Liver (tissue), 9 donors: Measurements from ENCODE around the gene TMEM232. TPM values are rescaled to one million over a fixed set of nuclear protein-coding genes. Genes with fewer than 3 reads are reported as not detected.

ENCODE experiments used
- DNase-seq: peaks from one replicate; pipeline ENCODE4 v3.0.0-alpha.2; 2017; ENCODE audit warnings: low spot score
- H3K27ac ChIP-seq, 2 donors: one replicate each; pipeline ENCODE4 v1.7.0; 2013; ENCODE audit warnings: inconsistent platforms in 2 of 2, low read length in 2 of 2, control low read depth in 1 of 2, low read depth in 1 of 2, mild to moderate bottlenecking in 1 of 2
- H3K27me3 ChIP-seq, 4 donors: one replicate each; pipeline versions ENCODE4 v1.6.1 to v1.7.0; 2013; ENCODE audit warnings: low read length in 3 of 4, inconsistent platforms in 1 of 4, mild to moderate bottlenecking in 1 of 4, moderate library complexity in 1 of 4; ENCODE audit not compliant: control insufficient read depth in 4 of 4, insufficient read depth in 4 of 4
- H3K36me3 ChIP-seq, 4 donors: one replicate each; pipeline versions ENCODE4 v1.6.1 to v1.7.0; 2013; ENCODE audit warnings: low read length in 3 of 4, mild to moderate bottlenecking in 3 of 4, low read depth in 1 of 4, moderate library complexity in 1 of 4; ENCODE audit not compliant: control insufficient read depth in 4 of 4, insufficient read depth in 3 of 4
- H3K4me1 ChIP-seq, 4 donors: one replicate each; pipeline versions ENCODE4 v1.6.1 to v1.7.0; 2013; ENCODE audit warnings: low read length in 3 of 4, mild to moderate bottlenecking in 3 of 4, moderate library complexity in 1 of 4; ENCODE audit not compliant: control insufficient read depth in 4 of 4, insufficient read depth in 4 of 4
- H3K4me3 ChIP-seq, 3 donors: one replicate each; pipeline versions ENCODE4 v1.6.1 to v1.7.0; 2013; ENCODE audit warnings: low read length in 3 of 3, control low read depth in 1 of 3, low read depth in 1 of 3, mild to moderate bottlenecking in 1 of 3
- H3K9ac ChIP-seq, 2 donors: one replicate each; pipeline ENCODE4 v1.7.0; 2013; ENCODE audit warnings: low read length in 2 of 2, mild to moderate bottlenecking in 2 of 2, moderate library complexity in 2 of 2, control low read depth in 1 of 2, low read depth in 1 of 2
- H3K9me3 ChIP-seq, 4 donors: one replicate each; pipeline versions ENCODE4 v1.6.1 to v1.7.0; 2013; ENCODE audit warnings: low read length in 3 of 4; ENCODE audit not compliant: control insufficient read depth in 4 of 4
- EGR1 ChIP-seq, 2 donors: IDR thresholded peaks; 2 replicates each; pipeline ENCODE4 v1.6.1; 2016 to 2018; ENCODE audit warnings: antibody characterized with exemption in 2 of 2, low read depth in 2 of 2
- FOXA1 ChIP-seq: IDR thresholded peaks from 2 replicates; pipeline ENCODE4 v1.6.1; 2016; ENCODE audit warnings: antibody characterized with exemption
- FOXA2 ChIP-seq: IDR thresholded peaks from 2 replicates; pipeline ENCODE4 v1.6.1; 2016; ENCODE audit warnings: antibody characterized with exemption
- GABPA ChIP-seq, 2 donors: IDR thresholded peaks in 1 of 2; conservative IDR thresholded peaks in 1 of 2; 2 replicates each; pipeline ENCODE4 v1.6.1; 2016; ENCODE audit warnings: antibody characterized with exemption in 2 of 2, mild to moderate bottlenecking in 1 of 2, moderate library complexity in 1 of 2
- HNF4A ChIP-seq, 2 donors: conservative IDR thresholded peaks; 2 replicates each; pipeline ENCODE4 v1.6.1; 2016; ENCODE audit warnings: antibody characterized with exemption in 2 of 2, mild to moderate bottlenecking in 2 of 2
- HNF4G ChIP-seq: IDR thresholded peaks from 2 replicates; pipeline ENCODE4 v1.6.1; 2016; ENCODE audit warnings: antibody characterized with exemption
- JUND ChIP-seq, 2 donors: IDR thresholded peaks; 2 replicates each; pipeline ENCODE4 v1.6.1; 2016; ENCODE audit warnings: antibody characterized with exemption in 2 of 2
- NR2F2 ChIP-seq: IDR thresholded peaks from 2 replicates; pipeline ENCODE4 v1.6.1; 2016; ENCODE audit warnings: antibody characterized with exemption
- RAD21 ChIP-seq, 2 donors: IDR thresholded peaks; 2 replicates each; pipeline ENCODE4 v1.6.1; 2016; ENCODE audit warnings: antibody characterized with exemption in 2 of 2, mild to moderate bottlenecking in 2 of 2
- RXRA ChIP-seq, 2 donors: IDR thresholded peaks; 2 replicates each; pipeline ENCODE4 v1.6.1; 2017 to 2018; ENCODE audit warnings: antibody characterized with exemption in 2 of 2, mild to moderate bottlenecking in 1 of 2
- SP1 ChIP-seq: IDR thresholded peaks from 2 replicates; pipeline ENCODE4 v1.6.1; 2018; ENCODE audit warnings: antibody characterized with exemption, mild to moderate bottlenecking
- TAF1 ChIP-seq: conservative IDR thresholded peaks from 2 replicates; pipeline ENCODE4 v1.6.1; 2016; ENCODE audit warnings: antibody characterized with exemption, mild to moderate bottlenecking
- YY1 ChIP-seq: IDR thresholded peaks from 2 replicates; pipeline ENCODE4 v1.6.1; 2016; ENCODE audit warnings: antibody characterized with exemption, mild to moderate bottlenecking
- WGBS: extraction: QIAGEN DNeasy Blood & Tissue Kit; methylation state at CpG from one replicate; pipeline ENCODE4 v1.1.7; 2013; 5-methylcytosine and 5-hydroxymethylcytosine counted together
- polyA plus RNA-seq, 2 donors: library from polyadenylated mRNA; stranded (reverse) in 1 of 2; unstranded in 1 of 2; fragments of 200-250 nt in 1 of 2; fragments of >200 nt in 1 of 2; fragmentation: Nextera tagmentation in 1 of 2; extraction: Ambion mirVana in 1 of 2; gene quantifications; one replicate each; pipeline versions ENCODE4 v1.2.1 to v1.2.3, GENCODE V29; 2013 to 2015
- total RNA-seq, 2 donors: library from RNA; depleted of rRNA; stranded (reverse); fragments of >200 nt; gene quantifications; one replicate each; pipeline ENCODE4 v1.2.3, GENCODE V29; 2014
- TF ChIP-seq, protein P1 (sequence below): fragments of 150-350 bp; IDR thresholded peaks from 2 replicates; pipeline ENCODE4 v1.5.1; 2017; ENCODE audit warnings: improper control_type of control experiment, low read depth, low read length; ENCODE audit not compliant: missing input control
- TF ChIP-seq, protein P2 (sequence below): IDR thresholded peaks from 2 replicates; pipeline ENCODE4 v1.6.1; 2016; ENCODE audit warnings: antibody characterized with exemption, mild to moderate bottlenecking
- TF ChIP-seq, protein P3 (sequence below): IDR thresholded peaks from 2 replicates; pipeline ENCODE4 v1.6.1; 2016; ENCODE audit warnings: antibody characterized with exemption
- TF ChIP-seq, protein P4 (sequence below): IDR thresholded peaks from 2 replicates; pipeline ENCODE4 v1.6.1; 2016; ENCODE audit warnings: antibody characterized with exemption
- TF ChIP-seq, protein P5 (sequence below): IDR thresholded peaks from 2 replicates; pipeline ENCODE4 v1.6.1; 2016; ENCODE audit warnings: antibody characterized with exemption
- donor health status: healthy.
- donor health status: healthy.
- donor health status: healthy.
- donor health status: healthy.
- donor health status: healthy.

TMEM232 gene
- total and polyA plus RNA-seq, 4 donors: 0.39 to 2.5 (median 1.0) TPM

DNA sequence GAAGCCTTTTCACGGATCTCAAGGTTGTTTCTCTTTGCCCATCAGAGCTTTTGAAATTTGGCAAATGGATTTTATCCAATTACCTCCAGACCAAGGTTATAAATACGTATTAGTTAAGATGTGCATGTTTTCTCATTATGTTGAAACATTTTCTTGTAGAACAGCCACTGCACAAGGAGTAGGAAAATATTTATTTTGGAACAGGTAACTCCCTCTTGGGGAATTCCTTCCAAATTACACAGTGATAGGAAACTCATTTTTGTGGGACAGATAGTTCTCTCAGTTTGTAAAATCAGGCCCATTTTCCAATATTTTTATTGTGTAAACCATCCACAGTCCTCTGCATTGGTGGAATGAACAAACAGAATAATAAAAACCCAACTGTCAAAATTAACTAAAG, 23.0 kb downstream of the TMEM232 start:
- TF ChIP-seq FOXA2 (no peak), HNF4G (no peak), RXRA (IDR thresholded peaks at IDR 0.05) (no peak), EGR1 (IDR thresholded peaks at IDR 0.05; ENCODE audit: low read depth in 2 of 2) (no peak), SP1 (no peak), GABPA (IDR thresholded peaks at IDR 0.05 in 1 of 2, conservative IDR thresholded peaks at IDR 0.05 in 1 of 2) (no peak), HNF4A (conservative IDR thresholded peaks at IDR 0.05) (no peak), FOXA1 (no peak), RAD21 (IDR thresholded peaks at IDR 0.05) (no peak), NR2F2 (no peak), JUND (IDR thresholded peaks at IDR 0.05) (no peak), TAF1 (no peak), YY1 (no peak)
- TF ChIP-seq, protein P1, sequence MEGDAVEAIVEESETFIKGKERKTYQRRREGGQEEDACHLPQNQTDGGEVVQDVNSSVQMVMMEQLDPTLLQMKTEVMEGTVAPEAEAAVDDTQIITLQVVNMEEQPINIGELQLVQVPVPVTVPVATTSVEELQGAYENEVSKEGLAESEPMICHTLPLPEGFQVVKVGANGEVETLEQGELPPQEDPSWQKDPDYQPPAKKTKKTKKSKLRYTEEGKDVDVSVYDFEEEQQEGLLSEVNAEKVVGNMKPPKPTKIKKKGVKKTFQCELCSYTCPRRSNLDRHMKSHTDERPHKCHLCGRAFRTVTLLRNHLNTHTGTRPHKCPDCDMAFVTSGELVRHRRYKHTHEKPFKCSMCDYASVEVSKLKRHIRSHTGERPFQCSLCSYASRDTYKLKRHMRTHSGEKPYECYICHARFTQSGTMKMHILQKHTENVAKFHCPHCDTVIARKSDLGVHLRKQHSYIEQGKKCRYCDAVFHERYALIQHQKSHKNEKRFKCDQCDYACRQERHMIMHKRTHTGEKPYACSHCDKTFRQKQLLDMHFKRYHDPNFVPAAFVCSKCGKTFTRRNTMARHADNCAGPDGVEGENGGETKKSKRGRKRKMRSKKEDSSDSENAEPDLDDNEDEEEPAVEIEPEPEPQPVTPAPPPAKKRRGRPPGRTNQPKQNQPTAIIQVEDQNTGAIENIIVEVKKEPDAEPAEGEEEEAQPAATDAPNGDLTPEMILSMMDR: no peak
- TF ChIP-seq, protein P2, sequence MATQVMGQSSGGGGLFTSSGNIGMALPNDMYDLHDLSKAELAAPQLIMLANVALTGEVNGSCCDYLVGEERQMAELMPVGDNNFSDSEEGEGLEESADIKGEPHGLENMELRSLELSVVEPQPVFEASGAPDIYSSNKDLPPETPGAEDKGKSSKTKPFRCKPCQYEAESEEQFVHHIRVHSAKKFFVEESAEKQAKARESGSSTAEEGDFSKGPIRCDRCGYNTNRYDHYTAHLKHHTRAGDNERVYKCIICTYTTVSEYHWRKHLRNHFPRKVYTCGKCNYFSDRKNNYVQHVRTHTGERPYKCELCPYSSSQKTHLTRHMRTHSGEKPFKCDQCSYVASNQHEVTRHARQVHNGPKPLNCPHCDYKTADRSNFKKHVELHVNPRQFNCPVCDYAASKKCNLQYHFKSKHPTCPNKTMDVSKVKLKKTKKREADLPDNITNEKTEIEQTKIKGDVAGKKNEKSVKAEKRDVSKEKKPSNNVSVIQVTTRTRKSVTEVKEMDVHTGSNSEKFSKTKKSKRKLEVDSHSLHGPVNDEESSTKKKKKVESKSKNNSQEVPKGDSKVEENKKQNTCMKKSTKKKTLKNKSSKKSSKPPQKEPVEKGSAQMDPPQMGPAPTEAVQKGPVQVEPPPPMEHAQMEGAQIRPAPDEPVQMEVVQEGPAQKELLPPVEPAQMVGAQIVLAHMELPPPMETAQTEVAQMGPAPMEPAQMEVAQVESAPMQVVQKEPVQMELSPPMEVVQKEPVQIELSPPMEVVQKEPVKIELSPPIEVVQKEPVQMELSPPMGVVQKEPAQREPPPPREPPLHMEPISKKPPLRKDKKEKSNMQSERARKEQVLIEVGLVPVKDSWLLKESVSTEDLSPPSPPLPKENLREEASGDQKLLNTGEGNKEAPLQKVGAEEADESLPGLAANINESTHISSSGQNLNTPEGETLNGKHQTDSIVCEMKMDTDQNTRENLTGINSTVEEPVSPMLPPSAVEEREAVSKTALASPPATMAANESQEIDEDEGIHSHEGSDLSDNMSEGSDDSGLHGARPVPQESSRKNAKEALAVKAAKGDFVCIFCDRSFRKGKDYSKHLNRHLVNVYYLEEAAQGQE: no peak
- TF ChIP-seq, protein P3, sequence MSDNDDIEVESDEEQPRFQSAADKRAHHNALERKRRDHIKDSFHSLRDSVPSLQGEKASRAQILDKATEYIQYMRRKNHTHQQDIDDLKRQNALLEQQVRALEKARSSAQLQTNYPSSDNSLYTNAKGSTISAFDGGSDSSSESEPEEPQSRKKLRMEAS: no peak
- TF ChIP-seq, protein P4, sequence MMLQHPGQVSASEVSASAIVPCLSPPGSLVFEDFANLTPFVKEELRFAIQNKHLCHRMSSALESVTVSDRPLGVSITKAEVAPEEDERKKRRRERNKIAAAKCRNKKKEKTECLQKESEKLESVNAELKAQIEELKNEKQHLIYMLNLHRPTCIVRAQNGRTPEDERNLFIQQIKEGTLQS: no peak
- TF ChIP-seq, protein P5, sequence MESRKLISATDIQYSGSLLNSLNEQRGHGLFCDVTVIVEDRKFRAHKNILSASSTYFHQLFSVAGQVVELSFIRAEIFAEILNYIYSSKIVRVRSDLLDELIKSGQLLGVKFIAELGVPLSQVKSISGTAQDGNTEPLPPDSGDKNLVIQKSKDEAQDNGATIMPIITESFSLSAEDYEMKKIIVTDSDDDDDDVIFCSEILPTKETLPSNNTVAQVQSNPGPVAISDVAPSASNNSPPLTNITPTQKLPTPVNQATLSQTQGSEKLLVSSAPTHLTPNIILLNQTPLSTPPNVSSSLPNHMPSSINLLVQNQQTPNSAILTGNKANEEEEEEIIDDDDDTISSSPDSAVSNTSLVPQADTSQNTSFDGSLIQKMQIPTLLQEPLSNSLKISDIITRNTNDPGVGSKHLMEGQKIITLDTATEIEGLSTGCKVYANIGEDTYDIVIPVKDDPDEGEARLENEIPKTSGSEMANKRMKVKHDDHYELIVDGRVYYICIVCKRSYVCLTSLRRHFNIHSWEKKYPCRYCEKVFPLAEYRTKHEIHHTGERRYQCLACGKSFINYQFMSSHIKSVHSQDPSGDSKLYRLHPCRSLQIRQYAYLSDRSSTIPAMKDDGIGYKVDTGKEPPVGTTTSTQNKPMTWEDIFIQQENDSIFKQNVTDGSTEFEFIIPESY: no peak

More for the DNA sequence above, 23.0 kb downstream of the TMEM232 start:
- Histone ChIP-seq H3K36me3 (no peaks in the 10 kb centered on the region), H3K4me3 (no peak overlapping the region), H3K4me1 (peaks cover 2 to 21% (median 13%) of the 10 kb centered on the region in 4 donors), H3K27ac (no peak overlapping the region), H3K9ac (no peak overlapping the region), H3K9me3 (no peaks in the 10 kb centered on the region), H3K27me3 (no peaks in the 10 kb centered on the region)
- WGBS: 29% methylated on average over 2 of the region's 2 CpGs
- no peak for DNase-seq
